Right lobe of liver (tissue), 4 donors: Measurements from ENCODE around the gene ZNF765.

Experiments used
- POLR2A ChIP-seq: fragments of 450-650 bp; IDR thresholded peaks from one replicate; pipeline ENCODE4 v1.6.1; 2017; ENCODE audit warnings: antibody characterized with exemption, mild to moderate bottlenecking
- TF ChIP-seq, protein P1 (sequence below), 4 donors: fragments of 200-600 bp in 3 of 4; fragments of 450-650 bp in 1 of 4; IDR thresholded peaks; one replicate each; pipeline versions ENCODE4 v1.5.1 to v1.8.0; 2016 to 2022; ENCODE audit warnings: antibody characterized with exemption in 4 of 4, mild to moderate bottlenecking in 2 of 4
- donor health status: DM: no; HTN: no; CAD: no.
- donor health status: DM: no; HTN: no; CAD: no.
- donor health status: DM: no; HTN: yes; CAD: no.

DNA sequence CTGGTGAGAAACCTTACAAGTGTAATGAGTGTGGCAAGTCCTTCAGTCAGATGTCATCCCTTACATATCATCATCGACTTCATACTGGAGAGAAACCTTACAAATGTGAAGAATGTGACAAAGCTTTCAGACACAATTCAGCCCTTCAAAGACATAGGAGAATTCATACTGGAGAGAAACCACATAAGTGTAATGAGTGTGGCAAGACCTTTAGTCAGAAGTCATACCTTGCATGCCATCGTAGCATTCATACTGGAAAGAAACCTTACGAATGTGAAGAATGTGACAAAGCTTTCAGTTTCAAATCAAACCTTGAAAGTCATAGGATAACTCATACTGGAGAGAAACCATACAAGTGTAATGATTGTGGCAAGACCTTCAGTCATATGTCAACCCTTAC is 13.6 kb upstream of the ZNF765 start:
- TF ChIP-seq, protein P1, sequence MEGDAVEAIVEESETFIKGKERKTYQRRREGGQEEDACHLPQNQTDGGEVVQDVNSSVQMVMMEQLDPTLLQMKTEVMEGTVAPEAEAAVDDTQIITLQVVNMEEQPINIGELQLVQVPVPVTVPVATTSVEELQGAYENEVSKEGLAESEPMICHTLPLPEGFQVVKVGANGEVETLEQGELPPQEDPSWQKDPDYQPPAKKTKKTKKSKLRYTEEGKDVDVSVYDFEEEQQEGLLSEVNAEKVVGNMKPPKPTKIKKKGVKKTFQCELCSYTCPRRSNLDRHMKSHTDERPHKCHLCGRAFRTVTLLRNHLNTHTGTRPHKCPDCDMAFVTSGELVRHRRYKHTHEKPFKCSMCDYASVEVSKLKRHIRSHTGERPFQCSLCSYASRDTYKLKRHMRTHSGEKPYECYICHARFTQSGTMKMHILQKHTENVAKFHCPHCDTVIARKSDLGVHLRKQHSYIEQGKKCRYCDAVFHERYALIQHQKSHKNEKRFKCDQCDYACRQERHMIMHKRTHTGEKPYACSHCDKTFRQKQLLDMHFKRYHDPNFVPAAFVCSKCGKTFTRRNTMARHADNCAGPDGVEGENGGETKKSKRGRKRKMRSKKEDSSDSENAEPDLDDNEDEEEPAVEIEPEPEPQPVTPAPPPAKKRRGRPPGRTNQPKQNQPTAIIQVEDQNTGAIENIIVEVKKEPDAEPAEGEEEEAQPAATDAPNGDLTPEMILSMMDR (IDR thresholded peaks at IDR 0.05), result no peak
- no peak for TF ChIP-seq POLR2A
